Ammon's horn (tissue), 1 donor: Measurements from ENCODE around the gene PLIN1.
A peak's percentile ranks its signal among the peaks of the same experiment; 100 is the strongest.
"Not testable (repeated sequence)": the region's sequence is repeated elsewhere in the genome, so short reads cannot be mapped to it uniquely, and the experiment has no call there.

ENCODE experiments used
- DNase-seq: peaks from one replicate; pipeline ENCODE4 v3.0.0-alpha.2; 2016; ENCODE audit warnings: low spot score

The PLIN1 gene, protein sequence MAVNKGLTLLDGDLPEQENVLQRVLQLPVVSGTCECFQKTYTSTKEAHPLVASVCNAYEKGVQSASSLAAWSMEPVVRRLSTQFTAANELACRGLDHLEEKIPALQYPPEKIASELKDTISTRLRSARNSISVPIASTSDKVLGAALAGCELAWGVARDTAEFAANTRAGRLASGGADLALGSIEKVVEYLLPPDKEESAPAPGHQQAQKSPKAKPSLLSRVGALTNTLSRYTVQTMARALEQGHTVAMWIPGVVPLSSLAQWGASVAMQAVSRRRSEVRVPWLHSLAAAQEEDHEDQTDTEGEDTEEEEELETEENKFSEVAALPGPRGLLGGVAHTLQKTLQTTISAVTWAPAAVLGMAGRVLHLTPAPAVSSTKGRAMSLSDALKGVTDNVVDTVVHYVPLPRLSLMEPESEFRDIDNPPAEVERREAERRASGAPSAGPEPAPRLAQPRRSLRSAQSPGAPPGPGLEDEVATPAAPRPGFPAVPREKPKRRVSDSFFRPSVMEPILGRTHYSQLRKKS

DNA sequence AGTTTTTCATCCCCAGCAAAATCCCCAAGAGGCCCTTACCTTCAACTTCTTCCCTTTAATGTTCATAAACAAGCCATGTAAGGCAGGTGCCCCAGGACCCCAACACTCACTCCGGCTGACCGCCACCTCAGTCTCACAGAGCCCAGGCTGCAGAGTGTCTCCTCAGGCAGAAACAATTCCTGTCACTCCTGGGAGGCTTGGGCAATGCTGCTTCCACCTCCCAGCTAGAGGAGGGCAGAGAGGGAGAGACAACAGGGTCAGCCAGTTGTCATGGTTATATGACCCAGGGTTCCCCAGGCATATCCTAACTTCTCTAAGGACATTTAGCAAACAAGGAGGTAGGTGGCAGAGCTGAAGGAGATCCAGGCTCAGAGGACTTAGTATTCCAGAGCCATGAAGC lies at the start of gene PLIN1:
TSS of gene PLIN1 (minus strand) at position 156 of the 400 bp plus-strand sequence. CDS start 1,878 bp downstream, outside the sequence.
- DNase-seq, result peak; percentile 43

DNA sequence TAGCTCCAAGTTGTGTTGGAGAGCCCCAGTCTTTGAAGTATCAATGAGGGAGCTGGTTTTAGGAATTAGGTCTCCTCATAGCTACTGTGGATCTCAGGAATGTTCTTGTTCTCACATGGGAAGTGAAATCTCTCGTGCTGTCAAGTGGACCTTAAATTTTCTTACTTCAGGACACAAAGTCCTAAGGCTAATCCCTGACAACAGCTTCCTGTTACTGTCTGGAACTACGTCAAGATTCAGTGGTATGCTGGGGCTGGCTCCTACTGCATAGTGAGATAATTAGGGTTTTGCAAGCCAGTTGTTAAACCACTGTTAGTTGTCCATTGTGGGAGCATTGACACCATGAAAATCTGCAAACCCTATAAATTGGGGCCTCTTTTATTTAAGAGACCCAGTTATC lies 49.1 kb upstream of the PLIN1 start:
- DNase-seq, result no peak

DNA sequence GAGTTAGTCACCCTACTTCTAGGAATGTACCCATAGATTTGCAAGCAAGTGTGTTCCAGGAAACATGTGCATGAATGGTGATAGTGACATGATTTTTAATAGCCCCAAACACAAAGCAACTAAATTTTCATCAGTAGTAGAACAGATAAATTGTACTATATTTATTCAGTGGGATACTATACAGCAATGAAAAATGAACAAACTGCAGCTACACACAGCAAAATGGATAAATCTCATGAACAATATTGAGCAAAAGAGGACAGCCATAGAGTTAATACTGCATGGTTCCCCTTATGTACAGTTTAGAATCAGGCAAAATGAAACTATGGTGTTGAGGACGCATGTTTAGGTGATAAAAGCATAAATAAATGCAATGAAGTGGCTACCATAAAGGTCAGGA lies 45.9 kb upstream of the PLIN1 start:
- no peak for DNase-seq

DNA sequence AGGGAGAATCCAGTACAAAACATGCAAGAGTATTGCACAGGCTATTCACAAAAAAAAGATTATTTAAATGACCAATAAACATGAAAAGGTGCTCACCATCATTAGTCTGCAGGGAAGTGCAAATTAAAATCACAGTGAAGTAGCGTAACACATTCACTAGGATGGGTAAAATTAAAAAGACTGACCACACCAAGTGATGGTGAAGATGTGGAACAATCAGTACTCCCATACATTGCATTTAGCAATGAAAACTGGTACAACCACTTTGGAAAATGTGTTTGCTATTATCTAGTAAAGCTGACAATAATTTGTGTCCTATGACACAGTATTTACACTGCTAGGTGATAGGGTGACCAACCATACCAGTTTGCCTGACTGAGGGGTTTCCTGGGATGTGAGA lies 45.5 kb upstream of the PLIN1 start:
- no peak for DNase-seq

DNA sequence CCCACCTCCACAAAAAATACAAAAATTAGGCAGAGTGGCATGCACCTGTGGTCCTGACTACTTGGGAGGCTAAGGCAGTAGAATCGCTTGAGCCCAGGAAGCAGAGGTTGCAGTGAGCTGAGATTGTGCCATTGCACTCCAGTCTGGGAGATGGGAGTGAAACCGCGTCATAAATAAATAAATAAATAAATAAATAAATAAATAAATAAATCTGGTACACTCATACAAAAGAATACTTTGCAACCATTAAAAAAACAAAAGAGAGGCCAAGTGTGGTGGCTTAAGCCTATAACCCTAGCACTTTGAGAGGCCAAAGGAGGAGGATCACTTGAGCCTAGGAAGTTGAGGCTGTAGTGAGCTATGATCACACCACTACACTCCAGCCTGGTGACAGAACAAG lies 43.9 kb upstream of the PLIN1 start:
- no peak for DNase-seq

DNA sequence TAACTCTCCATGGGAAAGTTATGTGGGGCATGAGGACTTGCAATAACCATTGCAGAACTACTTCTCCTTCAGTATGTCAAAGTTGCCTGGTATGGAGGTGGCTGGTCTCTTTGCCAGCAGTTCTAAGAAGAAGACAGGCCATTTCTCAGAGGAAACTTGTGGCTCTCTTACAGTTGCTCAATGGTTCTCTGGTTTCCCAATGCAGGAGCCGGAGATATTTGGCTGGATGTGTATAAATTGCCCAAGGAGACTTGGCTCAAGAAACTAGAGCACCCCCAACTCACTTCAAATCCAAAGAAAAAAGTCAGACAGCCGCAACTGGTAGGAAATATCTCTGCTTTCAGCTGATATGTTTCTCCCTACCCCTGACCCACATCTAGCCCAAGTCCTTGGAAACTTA lies 35.6 kb upstream of the PLIN1 start:
- no peak for DNase-seq

DNA sequence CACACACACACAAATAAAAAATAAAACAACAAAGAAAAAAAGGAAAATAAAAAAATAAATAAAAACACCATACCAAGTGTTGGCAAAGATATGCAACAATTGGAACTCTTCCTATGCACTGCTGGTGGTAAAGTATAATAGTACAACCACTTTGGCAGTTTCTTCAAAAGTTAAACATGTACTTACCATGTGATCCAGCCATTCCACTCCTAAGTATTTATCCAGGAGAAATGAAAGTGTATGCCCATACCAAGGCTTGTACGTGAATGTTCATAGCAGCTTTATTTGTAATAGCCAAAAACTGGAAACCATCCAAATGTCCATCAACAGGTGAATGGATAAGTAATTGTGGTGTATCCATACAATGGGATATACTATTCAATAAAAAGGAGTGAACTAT lies 28.4 kb upstream of the PLIN1 start:
- DNase-seq, result no peak

DNA sequence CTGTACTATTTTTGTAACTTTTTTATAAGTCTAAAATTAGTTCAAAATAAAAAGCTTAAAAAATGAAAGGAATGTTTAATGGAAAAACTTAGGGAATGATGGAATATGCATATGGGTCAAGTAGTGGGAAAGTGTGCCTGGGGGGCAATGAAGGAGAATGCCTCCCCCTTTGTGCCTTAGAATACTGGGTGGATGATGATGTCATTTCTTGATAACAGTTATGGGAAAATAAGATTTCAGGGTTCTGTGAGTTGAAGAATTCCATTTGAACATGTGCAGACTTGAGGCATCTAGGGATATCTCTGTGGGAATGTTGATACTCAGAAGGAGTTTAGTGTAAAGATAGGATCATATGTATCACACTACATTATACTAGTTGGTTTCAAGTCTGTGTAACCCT lies 25.2 kb upstream of the PLIN1 start:
- DNase-seq, result no peak

DNA sequence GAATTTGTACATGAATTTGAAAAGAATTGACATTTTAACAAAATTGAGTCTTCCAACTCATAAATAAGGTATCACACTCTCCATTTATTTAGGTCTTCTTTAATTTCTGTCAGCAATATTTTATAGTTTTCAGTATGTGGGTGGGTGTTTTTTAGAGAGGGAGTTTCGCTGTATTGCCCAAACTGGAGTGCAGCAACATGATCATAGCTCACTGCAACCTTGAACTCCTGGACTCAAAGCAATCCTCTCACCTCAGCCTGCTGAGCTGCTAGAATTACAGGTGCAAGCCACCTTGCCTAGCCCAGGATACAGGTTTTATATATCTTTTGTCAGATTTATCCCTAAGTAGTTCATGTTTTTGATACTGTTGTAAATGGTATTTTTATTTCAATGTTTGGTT lies 16.0 kb upstream of the PLIN1 start:
- no peak for DNase-seq

DNA sequence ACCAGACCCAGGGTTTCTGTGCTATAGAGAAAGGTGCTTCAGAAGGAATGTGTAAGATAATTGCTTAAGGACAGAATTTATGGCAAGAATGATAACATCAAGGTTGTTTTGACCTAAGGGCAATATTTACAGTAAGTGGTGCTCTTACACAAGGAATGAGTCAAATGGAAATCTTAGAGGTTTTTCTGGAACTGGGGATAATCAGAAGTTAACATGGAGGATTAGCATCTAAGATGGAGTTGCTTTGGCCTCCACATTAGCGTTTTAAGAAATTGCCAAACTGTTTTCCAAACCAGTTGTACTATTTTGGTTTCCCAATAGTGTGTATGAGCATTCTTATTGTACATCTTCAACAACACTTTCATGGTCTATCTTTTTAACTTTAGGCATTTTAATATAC lies 14.5 kb upstream of the PLIN1 start:
- DNase-seq, result no peak

DNA sequence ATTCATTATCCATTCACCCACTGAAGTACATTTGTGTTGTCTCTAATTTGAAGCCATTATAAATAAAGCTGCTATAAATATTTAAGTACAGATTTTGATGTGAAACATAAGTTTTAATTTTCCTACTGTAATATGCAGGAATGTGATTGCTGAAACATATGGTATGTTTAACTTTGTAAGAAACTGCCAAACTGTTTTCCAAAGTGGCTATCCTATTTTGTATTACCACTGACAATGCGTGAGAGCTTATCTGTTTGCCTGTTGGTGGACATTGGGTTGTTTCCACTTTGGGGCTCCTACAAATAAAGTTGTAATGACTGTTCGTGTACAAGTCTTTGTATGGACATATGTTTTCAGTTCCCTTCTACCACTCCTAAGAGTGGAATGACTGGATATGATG lies 13.9 kb upstream of the PLIN1 start:
- no peak for DNase-seq

DNA sequence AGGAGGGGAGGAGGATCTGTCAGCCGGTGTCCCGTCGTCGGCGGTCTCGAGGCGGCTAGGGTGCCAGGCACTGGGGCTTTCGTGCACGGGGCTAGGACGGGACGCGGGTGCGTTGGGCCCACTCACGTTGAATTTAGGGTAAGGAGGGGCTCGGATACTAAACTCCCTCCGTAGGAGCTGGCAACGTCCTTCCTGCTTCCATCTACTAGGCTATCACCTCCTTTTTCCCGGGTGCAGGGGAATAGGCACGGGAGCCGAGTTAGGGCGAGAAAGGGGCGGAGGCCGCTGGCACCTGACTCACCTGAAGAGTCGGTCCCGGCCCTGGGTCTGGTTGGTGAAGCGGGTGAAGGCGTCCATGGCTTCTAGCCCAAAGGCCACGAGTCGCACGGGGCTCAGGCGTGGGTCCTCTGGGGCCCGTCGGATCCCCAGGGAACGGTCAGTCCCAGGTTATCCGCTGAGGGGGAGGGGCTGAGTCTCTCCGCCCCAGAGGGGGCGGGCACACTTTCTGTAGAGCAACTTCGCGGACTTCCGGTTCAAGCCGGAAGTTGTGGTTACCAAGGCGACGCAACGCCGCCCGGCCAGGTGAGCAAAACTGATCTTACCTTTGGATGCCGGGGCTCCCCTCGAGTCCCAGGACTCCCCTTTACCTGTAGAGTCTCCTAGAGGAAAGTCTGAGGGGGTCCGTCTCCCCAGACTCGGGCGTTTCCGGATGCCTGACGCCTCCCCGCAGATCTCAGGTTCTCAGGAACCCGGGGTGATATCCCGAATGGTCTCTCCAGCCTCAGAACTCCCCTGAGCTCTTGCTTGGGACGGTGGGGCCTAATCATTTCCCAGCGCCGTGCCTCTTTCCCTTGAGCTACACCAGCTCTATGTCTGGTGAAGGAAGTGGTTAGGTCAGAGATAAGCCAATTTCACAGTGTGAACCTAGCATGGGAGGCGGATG lies 11.4 kb upstream of the PLIN1 start, which contains the start of the genes PEX11A and WDR93:
TSS of gene PEX11A (minus strand) at position 479 of the 943 bp plus-strand sequence. CDS start at position 357, 122 bp downstream.
TSS of gene WDR93 (plus strand) at position 536 of the 943 bp plus-strand sequence. CDS start 10,936 bp downstream, outside the sequence.
- DNase-seq, result peak; percentile 67

DNA sequence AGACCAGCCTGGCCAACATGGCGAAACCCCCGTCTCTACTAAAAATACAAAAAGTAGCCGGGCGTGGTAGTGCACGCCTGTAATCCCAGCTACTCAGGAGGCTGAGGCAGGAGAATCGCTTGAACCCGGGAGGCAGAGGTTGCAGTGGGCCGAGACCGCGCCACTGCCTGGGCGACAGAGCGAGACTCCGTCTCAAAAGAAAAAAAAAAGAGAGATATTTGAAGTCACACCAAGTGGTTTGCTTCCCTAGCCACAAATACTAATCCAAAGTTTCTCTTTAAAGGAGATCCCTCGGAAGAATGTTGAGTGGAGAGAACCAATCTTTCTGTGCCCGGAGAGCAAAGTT lies 10.7 kb upstream of the PLIN1 start:
- DNase-seq, result not testable (repeated sequence)

DNA sequence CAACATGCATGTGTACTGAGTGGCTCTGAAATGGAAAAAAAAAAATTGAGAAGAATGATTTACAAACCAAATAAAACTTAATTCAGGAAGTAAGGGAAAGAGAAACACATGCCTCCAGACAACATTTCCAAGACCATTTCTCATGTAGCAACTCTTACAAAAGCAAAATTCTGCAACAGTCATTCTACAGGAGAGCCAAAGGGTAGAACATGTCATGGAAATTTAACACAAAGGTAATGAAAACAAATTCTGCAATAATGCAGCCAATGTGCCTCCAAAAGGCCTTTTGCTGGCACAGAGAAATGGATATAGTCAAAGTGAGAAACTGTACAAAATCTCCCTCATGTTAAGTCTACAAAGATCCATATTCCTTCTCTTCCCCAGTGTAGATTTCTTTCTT lies 7.4 kb upstream of the PLIN1 start:
- no peak for DNase-seq

DNA sequence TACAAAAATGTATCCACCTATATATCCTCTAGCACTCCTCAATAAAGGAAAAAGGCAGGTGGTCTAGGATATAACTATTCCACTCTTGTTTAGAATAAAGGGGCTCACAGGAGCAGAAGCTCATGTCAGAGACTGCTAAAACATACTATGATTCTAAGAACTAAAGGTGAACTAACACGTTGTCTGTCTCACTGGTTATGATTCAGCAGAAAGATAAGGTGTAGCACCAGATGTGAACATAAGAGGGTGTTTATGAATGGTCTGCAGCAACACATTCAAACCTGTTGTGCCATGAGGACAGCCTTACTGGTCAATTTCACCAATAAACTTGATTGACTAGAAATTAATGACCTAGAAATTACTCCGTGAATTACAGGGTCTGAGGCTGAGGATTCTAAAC lies 6.8 kb upstream of the PLIN1 start:
- DNase-seq, result no peak

DNA sequence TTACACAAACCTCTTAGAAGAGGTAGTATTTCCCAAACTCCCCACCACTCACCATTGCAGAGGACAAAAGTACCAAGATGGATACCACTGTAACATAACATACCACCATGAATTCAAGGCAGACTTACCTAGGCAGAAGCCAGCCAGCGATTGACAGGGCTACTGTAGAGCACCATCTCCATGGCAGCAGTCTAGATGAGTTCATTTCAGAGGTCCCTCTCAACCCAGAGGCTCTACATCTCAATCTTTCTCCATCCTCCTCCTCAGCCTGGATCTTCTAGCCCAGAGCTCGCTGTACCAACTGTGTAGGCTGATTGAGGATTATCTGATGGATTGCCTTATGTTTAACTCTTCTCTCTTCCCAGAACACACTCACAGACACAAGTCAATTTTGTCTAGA lies 2.0 kb upstream of the PLIN1 start:
- DNase-seq, result no peak

DNA sequence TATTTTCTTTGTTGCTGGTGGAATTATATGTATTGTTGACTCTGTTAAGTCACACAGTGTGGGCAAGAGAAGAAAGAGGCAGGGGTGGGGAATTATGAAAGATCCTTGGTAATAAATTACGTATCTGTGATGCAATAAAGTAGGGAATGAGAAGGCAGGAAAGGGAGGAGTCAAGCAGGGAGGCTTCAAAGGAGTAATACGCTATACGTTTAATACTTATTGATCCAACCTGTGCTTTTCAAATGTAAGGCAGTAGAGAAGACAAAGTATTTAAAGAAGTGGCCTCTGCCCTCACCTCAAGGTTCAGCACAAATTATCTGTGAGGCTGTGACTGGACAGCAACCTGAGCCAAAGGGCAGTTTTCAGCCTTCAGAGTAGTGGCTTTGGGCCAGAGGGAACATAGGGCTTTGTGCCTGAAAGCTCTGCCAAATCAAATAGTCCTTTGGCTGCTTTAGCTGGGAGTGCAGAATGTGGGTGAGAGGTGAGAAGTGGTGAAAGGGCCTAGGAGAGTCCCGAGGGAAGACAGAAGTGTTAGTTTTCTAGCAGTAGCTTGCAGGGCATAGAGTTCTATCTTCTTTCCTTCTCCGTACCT lies 1.2 kb upstream of the PLIN1 start:
- DNase-seq, result peak; percentile 70

DNA sequence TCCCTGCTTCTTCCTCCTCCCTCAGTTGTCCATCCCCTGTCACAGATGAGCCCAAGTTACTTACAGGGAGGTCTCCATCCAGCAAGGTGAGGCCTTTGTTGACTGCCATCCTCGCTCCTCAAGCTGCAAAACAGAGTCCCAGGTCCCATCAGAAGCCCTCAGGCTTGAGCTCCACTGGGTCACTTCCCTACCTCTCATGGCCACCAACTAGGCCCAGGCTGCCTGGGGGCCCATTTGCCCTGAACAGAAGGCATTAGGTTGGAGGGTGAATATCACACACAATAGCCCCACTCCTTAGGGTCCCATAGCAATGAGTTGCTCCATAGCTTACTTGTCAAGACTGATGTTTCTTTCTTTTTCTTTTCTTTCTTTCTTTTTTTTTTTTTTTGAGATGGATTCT lies 1.8 kb downstream of the PLIN1 start:
- DNase-seq, result no peak

DNA sequence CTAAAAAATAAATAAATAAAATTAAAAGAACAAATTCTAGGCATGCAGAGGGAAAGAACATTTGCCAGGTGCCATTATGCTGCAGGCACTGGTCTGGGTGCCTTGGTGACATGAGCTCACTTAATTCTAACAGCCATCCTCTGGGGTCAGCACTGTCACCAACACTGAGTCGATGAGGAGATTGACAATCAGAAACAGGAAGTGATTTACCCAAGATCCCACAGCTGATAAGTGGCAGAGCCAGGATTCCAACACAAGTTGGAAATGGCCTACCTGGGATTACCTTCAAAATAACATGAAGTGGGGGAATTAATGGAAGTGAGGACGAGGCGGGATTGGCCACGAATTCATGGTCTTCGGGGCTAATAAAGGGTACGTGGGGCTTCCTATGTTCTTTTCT lies 3.6 kb downstream of the PLIN1 start:
- DNase-seq, result no peak

DNA sequence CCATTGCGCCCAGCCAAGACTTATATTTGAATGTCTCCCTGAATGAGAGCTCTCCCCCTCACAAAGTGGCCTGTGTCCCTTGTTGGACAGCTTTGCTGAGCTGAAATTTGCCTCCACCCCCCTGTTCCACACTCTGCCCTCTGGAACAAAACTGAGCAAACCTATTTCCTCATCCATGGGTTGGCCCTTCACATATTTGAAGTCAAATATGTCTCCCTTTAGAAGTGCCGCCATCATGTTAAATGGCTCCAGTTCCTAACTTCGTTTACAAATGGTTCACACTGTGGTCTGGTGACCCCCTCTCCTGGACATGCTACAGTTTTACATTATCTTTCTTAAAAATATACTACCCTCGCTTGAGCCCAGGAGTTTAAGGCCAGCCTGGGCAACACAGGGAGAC lies 4.6 kb downstream of the PLIN1 start:
- no peak for DNase-seq

DNA sequence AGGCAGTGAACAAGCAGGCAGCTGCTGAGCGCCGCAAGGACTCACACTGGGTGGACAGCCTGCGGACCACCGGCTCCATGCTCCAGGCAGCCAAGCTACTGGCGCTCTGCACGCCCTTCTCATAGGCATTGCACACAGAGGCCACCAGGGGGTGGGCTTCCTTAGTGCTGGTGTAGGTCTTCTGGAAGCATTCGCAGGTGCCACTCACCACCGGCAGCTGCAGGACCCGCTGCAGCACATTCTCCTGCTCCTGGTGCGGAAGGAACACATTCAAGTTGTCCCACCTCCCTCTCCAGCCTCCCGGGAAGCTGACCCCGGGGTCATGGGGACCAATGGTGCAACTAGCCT lies 6.0 kb downstream of the PLIN1 start:
- DNase-seq, result no peak
